ENCODE measurements around the gene SLC5A12.

Gene SLC5A12

DNA sequence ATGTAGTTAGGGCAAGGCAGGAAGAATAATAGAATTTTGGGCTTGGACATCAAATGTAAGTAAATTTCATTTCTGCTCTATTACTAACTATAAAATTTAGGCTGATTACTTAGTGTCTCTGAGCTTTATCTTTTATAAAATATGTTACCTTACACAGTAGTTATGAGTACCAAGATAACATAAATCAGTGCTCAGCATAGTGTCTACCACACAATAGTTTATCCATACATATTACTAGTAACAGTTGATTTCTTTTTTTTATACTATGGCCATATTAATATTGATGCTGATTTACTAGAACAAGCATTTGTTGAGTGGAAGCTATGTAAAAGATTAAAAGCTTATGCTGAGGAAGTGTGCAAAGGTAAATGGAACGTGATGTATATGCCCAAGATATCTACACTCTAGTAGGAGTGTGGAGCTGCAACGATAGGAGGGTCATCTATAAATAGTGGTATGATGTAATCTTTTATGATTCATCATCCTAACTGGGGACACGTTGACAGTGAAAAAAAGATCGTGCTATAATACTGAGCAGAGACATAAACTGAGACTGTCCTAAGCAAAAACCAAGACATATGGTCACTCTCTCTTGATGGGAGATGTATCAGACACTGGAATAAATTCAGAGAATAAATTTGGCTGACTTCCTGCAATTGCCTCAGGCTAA is 8.7 kb upstream of the SLC5A12 start:
- TF ChIP-seq, protein P1, sequence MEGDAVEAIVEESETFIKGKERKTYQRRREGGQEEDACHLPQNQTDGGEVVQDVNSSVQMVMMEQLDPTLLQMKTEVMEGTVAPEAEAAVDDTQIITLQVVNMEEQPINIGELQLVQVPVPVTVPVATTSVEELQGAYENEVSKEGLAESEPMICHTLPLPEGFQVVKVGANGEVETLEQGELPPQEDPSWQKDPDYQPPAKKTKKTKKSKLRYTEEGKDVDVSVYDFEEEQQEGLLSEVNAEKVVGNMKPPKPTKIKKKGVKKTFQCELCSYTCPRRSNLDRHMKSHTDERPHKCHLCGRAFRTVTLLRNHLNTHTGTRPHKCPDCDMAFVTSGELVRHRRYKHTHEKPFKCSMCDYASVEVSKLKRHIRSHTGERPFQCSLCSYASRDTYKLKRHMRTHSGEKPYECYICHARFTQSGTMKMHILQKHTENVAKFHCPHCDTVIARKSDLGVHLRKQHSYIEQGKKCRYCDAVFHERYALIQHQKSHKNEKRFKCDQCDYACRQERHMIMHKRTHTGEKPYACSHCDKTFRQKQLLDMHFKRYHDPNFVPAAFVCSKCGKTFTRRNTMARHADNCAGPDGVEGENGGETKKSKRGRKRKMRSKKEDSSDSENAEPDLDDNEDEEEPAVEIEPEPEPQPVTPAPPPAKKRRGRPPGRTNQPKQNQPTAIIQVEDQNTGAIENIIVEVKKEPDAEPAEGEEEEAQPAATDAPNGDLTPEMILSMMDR (IDR thresholded peaks at IDR 0.05; ENCODE audit: control extremely low read depth, extremely low read depth, low read depth, missing control alignments), result no peak
- ChIA-PET POLR2A (no interaction called here), CTCF (interaction anchor here (1.0 kb wide), 1 partner anchor 202 kb away, joined by 3 read pairs; no protein-coding TSS in a partner anchor)
- DNase-seq (ENCODE audit: extremely low spot score), result no peak

DNA sequence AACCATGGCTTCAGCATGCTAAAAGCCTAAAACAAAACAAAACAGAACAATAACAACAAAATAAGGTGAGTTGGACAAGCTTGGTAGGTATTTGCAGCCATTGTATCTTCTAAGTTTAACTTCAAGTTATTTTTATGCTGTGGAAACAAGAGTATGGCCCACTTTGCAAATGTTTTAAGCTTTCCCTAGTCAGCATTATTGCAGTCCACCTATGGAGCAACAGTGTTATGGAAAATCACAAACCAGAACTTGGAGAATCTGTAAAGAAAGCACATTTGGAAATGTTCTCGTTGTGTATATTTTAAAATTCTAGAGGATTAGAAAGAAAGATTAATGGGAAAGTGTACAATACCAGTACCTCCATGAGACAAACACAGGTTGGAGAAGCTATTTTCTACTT is 7.4 kb upstream of the SLC5A12 start:
- CTCF ChIA-PET, result no interaction called here
- DNase-seq (ENCODE audit: extremely low spot score), result no peak
- POLR2A ChIA-PET, result no interaction called here
- TF ChIP-seq, protein P1 (IDR thresholded peaks at IDR 0.05; ENCODE audit: control extremely low read depth, extremely low read depth, low read depth, missing control alignments), result no peak

GRCh38 chr11:26726960-26727359 is 5.1 kb upstream of the SLC5A12 start:
- ChIA-PET POLR2A (no interaction called here), CTCF (no interaction called here)
- DNase-seq (ENCODE audit: extremely low spot score), result no peak
- TF ChIP-seq, protein P1 (IDR thresholded peaks at IDR 0.05; ENCODE audit: control extremely low read depth, extremely low read depth, low read depth, missing control alignments), result no peak

- CTCF ChIA-PET, result no interaction called here
- TF ChIP-seq, protein P1 (IDR thresholded peaks at IDR 0.05; ENCODE audit: control extremely low read depth, extremely low read depth, low read depth, missing control alignments), result no peak
- DNase-seq (ENCODE audit: extremely low spot score), result no peak
- POLR2A ChIA-PET, result no interaction called here
These were observed 1.9 kb downstream of the SLC5A12 start for GRCh38 chr11:26719998-26720397.

DNA sequence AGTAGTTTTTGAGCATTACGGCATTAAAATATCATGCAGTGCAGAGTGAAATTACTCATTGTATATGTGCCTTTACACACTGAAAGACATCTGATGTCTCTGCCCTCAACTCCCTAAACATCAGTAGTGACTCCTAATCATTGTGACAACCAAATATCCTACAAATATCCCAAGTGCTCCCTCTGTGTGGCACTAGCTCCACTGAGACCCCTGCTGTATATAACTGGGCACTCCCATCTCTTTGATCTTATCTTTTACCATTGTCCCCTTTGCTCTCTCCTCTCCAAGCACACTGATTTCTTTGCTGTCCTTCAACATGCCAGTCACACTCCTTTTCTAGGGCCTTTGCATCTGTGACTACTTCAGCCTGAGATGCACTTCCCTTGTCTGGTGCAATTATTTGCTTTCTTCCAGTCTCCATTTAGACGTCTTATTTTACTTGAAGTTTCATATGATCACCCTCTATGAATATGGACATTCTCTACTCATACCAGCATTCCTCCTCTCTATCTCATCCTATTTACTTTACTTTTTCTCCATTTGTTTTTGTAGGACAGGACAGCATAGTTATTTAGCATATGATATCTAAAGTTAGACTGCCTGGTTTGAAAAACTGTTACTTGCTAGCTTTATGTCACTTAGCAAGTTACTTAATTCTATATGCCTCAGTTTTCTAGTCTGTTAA is 2.4 kb downstream of the SLC5A12 start:
- TF ChIP-seq, protein P1 (IDR thresholded peaks at IDR 0.05; ENCODE audit: control extremely low read depth, extremely low read depth, low read depth, missing control alignments), result no peak
- no peak for DNase-seq (ENCODE audit: extremely low spot score)
- ChIA-PET CTCF (no interaction called here), POLR2A (no interaction called here)

DNA sequence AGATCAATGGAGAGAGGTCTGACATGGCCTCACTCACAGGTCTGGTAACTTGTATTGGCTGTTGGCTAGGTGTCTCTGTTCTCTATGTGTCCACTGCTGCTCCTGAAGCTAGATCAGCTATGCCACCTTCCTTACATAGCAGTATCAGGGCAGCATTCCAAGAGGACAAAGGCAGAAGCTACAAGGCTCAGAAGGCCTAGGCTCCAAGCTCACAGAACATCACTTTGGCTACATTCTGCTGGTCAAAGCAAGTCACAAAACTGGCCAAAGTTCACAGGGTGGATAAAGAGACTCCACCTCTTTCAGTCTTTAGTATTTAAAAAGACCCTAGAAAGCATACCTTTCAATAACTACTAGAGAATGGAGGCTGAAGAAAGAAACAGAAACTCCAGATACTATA is 4.1 kb downstream of the SLC5A12 start:
- ChIA-PET CTCF (no interaction called here), POLR2A (no interaction called here)
- DNase-seq (ENCODE audit: extremely low spot score), result no peak
- TF ChIP-seq, protein P1 (IDR thresholded peaks at IDR 0.05; ENCODE audit: control extremely low read depth, extremely low read depth, low read depth, missing control alignments), result no peak
